Esophagus muscularis mucosa (tissue), 4 donors: ENCODE measurements around the gene IER5. TPM values are rescaled to one million over a fixed set of nuclear protein-coding genes. Genes with fewer than 3 reads are reported as not detected.

ENCODE experiments used
- total RNA-seq, 4 donors: library from RNA; depleted of rRNA; stranded (reverse); fragments of >200 nt; gene quantifications; one replicate each; pipeline versions ENCODE4 v1.1.0 to v1.2.1, GENCODE V29; 2016

Gene IER5
- total RNA-seq, 4 donors from 2014 or later = 14.5 to 22.0 (median 16.7) TPM

Other genes with a start within 250 kb of the IER5 start
- 10 to 100 TPM; 15.4 to 30.0 (median 17.4) TPM for gene KIAA1614, start 175.8 kb upstream of the IER5 start, total RNA-seq
- 10 to 100 TPM; 19.4 to 38.0 (median 23.2) TPM for gene STX6, start 65.8 kb upstream of the IER5 start, total RNA-seq
- 10 to 100 TPM; 10.8 to 23.5 (median 15.4) TPM for gene MR1, start 54.7 kb upstream of the IER5 start, total RNA-seq